ENCODE results near the gene DDA1. TPM values are rescaled to one million over a fixed set of nuclear protein-coding genes. Genes with fewer than 3 reads are reported as not detected.

The DDA1 gene
- total RNA-seq, 1 donor from 2014 or later: 15.8 TPM

DNA sequence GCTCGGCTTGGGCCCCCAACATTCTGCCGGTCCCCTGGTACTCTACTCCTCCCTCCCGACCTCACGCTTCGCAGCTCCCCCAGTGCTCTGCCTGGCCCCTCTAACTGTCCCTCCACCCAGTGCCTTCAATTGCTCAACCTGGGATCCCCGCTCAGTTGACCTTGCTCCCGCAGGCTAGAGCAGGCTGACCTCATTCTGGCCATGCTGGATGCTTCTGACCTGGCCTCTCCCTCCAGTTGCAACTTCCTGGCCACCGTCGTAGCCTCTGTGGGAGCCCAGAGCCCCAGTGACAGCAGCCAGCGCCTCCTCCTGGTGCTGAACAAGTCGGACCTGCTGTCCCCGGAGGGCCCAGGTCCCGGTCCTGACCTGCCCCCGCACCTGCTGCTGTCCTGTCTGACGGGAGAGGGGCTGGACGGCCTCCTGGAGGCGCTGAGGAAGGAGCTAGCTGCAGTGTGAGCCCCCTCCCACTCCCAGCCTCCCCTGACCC, 31.6 kb downstream of the DDA1 start:
- Histone ChIP-seq H3K4me1 (peaks cover 8 to 10% of the 10 kb centered on the region in 2 donors), H3K4me3 (no peak overlapping the region), H3K27me3 (no peaks in the 10 kb centered on the region), H3K36me3 (peaks cover 5 to 8% of the 10 kb centered on the region in 2 donors), H3K27ac (no peak overlapping the region), H3K9me3 (no peaks in the 10 kb centered on the region)
- intact Hi-C loops (cut with DNase I): no loop called here
- DNase-seq (ENCODE audit: low spot score in 2 of 2): no peak
- TF ChIP-seq, protein P1, sequence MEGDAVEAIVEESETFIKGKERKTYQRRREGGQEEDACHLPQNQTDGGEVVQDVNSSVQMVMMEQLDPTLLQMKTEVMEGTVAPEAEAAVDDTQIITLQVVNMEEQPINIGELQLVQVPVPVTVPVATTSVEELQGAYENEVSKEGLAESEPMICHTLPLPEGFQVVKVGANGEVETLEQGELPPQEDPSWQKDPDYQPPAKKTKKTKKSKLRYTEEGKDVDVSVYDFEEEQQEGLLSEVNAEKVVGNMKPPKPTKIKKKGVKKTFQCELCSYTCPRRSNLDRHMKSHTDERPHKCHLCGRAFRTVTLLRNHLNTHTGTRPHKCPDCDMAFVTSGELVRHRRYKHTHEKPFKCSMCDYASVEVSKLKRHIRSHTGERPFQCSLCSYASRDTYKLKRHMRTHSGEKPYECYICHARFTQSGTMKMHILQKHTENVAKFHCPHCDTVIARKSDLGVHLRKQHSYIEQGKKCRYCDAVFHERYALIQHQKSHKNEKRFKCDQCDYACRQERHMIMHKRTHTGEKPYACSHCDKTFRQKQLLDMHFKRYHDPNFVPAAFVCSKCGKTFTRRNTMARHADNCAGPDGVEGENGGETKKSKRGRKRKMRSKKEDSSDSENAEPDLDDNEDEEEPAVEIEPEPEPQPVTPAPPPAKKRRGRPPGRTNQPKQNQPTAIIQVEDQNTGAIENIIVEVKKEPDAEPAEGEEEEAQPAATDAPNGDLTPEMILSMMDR (IDR thresholded peaks at IDR 0.05): no peak

- no peak overlapping the region for H3K27ac ChIP-seq
- no peak for DNase-seq (ENCODE audit: low spot score in 2 of 2)
- H3K27me3 ChIP-seq: no peaks in the 10 kb centered on the region
- H3K9me3 ChIP-seq: no peaks in the 10 kb centered on the region
- intact Hi-C loops (cut with DNase I): no loop called here
- H3K36me3 ChIP-seq: peaks cover 5 to 8% of the 10 kb centered on the region in 2 donors
- H3K4me3 ChIP-seq: no peak overlapping the region
- TF ChIP-seq, protein P1 (IDR thresholded peaks at IDR 0.05): no peak
- peaks cover 10% of the 10 kb centered on the region in 2 donors for H3K4me1 ChIP-seq
Measured at GRCh38 chr19:17341386-17341785, 32.0 kb downstream of the DDA1 start.

DNA sequence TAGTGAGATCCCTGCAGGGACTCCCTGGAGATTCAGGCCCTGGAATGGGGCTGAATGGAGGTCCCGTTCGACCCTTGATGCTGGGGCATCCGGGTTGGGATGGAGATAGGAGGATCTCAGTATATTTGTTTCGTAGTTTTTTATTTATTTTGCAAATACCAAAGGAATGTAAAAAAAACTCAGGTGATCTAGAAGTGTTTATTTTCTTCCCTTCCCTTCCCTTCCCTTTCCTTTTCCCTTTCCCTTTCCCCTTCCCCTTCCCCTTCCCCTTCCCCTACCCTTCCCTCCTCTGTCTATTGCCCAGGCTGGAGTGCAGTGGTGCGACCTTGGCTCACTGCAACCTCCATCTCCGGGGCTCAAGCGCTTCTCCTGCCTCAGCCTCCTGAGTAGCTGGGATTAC, 32.5 kb downstream of the DDA1 start:
- intact Hi-C loops (cut with DNase I): no loop called here
- Histone ChIP-seq H3K4me1 (peaks cover 10 to 15% of the 10 kb centered on the region in 2 donors), H3K27me3 (no peaks in the 10 kb centered on the region), H3K27ac (no peak overlapping the region), H3K4me3 (no peak overlapping the region), H3K9me3 (no peaks in the 10 kb centered on the region), H3K36me3 (peaks cover 5 to 8% of the 10 kb centered on the region in 2 donors)
- DNase-seq (ENCODE audit: low spot score in 2 of 2): no peak
- TF ChIP-seq, protein P1 (IDR thresholded peaks at IDR 0.05): no peak

DNA sequence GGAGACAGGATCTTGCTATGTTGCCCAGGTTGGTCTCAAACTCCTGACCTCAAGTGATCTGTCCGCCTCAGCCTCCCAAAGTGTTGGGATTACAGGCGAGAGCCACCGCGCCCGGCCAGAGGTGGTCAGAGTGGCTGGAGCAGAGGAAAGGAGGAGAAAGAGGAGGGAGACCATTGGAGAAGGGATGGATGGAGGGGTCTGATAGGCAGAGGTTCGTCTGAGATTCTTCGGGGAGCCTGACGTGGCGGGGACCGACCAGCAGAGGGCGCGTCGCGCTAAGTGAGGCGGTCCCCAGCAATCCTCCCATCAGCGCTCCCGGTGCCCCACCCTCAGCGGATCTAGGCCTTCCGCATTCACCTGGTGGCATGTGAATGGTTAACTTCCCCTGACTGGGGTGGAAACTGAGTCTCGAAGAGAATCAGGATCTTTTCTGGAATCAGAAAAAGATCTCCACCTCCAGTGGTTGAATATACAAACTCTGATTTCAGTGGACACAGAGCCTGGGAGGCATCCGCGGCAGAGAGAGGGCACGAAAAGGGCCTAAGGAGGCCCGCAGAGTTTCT, 36.8 kb downstream of the DDA1 start:
- peak overlapping the region; percentile 87 to 90 for H3K27ac ChIP-seq
- intact Hi-C loops (cut with DNase I): loop anchor here (1.0 to 2.0 kb wide), 3 partner anchors 40 to 123 kb away; no protein-coding TSS in a partner anchor
- DNase-seq (ENCODE audit: low spot score in 2 of 2): peak in 1 of 2 donors; percentile 88
- no peaks in the 10 kb centered on the region for H3K27me3 ChIP-seq
- H3K36me3 ChIP-seq: peaks cover 3% of the 10 kb centered on the region in 2 donors
- H3K4me3 ChIP-seq: no peak overlapping the region
- TF ChIP-seq, protein P1 (IDR thresholded peaks at IDR 0.05): peak; percentile 93 to 96 (median 96)
- H3K9me3 ChIP-seq: no peaks in the 10 kb centered on the region
- peaks cover 5 to 32% of the 10 kb centered on the region in 2 donors for H3K4me1 ChIP-seq

DNA sequence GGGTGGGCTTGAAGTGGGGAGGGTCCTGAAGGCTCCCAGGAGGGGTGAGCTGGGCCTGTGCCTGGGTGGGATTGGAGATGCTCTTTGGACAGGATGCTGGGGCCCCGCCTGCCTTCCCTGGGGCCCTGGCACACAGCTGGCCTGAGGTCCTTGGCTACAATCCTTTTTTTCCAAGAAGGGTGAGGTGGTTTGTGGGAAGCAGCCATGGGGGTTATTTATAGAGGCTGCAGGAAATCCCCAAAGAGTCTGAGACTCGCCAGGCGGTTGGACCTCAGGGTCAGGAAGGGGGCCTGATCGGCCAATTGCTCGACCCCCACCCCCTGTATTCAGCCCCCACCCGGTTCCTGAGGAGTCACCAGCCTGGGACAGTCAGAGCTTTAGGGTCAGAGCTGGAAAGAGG, 38.0 kb downstream of the DDA1 start:
- TF ChIP-seq, protein P1 (IDR thresholded peaks at IDR 0.05): no peak
- peak in 1 of 2 donors; percentile 81 for DNase-seq (ENCODE audit: low spot score in 2 of 2)
- Histone ChIP-seq H3K27ac (peak overlapping the region; percentile 87 to 90), H3K36me3 (peaks cover 0 to 3% of the 10 kb centered on the region in 2 donors), H3K4me1 (peaks cover 5 to 32% of the 10 kb centered on the region in 2 donors), H3K27me3 (no peaks in the 10 kb centered on the region), H3K9me3 (no peaks in the 10 kb centered on the region), H3K4me3 (no peak overlapping the region)
- intact Hi-C loops (cut with DNase I): loop anchor here (2.0 kb wide), 1 partner anchor 121 kb away; no protein-coding TSS in a partner anchor

Data from ascending aorta (tissue), 2 donors.